Skin epidermis (tissue), 12 donors: Measurements from ENCODE around the gene USP46.

Experiments used
- H3K27ac ChIP-seq, 21 experiments: fragments of 200-600 bp; sonication (generic) in 11 of 21; one replicate each; pipeline ENCODE4 v1.5.0; 2020; ENCODE audit warnings: mild to moderate bottlenecking in 3 of 21, inconsistent platforms in 2 of 21, moderate library complexity in 2 of 21
- H3K4me3 ChIP-seq, 7 experiments: fragments of 200-600 bp; sonication (generic) in 2 of 7; one replicate each; pipeline ENCODE4 v1.5.0; 2020; ENCODE audit warnings: inconsistent platforms in 2 of 7, mild to moderate bottlenecking in 2 of 7, moderate library complexity in 1 of 7

USP46 gene

GRCh38 chr4:52659001-52659721, at the start of gene USP46:
USP46 (minus strand) TSS chr4:52659301; CDS start chr4:52659150, 151 bp downstream.
- H3K27ac ChIP-seq, result peak within 1 kb of the TSS; percentile 85 to 97 (median 93)
- peak within 1 kb of the TSS; percentile 67 to 91 (median 83) for H3K4me3 ChIP-seq

GRCh38 chr4:52704661-52705060, 45.6 kb upstream of the USP46 start:
- H3K27ac ChIP-seq, result no peak overlapping the region
- H3K4me3 ChIP-seq, result no peak overlapping the region

GRCh38 chr4:52704133-52704532, 45.0 kb upstream of the USP46 start:
- Histone ChIP-seq H3K27ac (no peak overlapping the region), H3K4me3 (no peak overlapping the region)

- H3K4me3 ChIP-seq, result no peak overlapping the region
Observed at GRCh38 chr4:52701207-52701606, 42.1 kb upstream of the USP46 start.

GRCh38 chr4:52694936-52695335, 35.8 kb upstream of the USP46 start:
- H3K4me3 ChIP-seq, result no peak overlapping the region
- H3K27ac ChIP-seq, result no peak overlapping the region

More at GRCh38 chr4:52701207-52701606, 42.1 kb upstream of the USP46 start:
- H3K27ac ChIP-seq, result no peak overlapping the region

GRCh38 chr4:52693492-52693891, 34.4 kb upstream of the USP46 start:
- no peak overlapping the region for H3K4me3 ChIP-seq
- H3K27ac ChIP-seq, result no peak overlapping the region

- Histone ChIP-seq H3K4me3 (no peak overlapping the region), H3K27ac (no peak overlapping the region)
Observed at GRCh38 chr4:52689096-52689495, 30.0 kb upstream of the USP46 start.

- Histone ChIP-seq H3K27ac (no peak overlapping the region), H3K4me3 (no peak overlapping the region)
Observed at GRCh38 chr4:52687696-52688095, 28.6 kb upstream of the USP46 start.

GRCh38 chr4:52685316-52685715, 26.2 kb upstream of the USP46 start:
- no peak overlapping the region for H3K4me3 ChIP-seq
- H3K27ac ChIP-seq, result no peak overlapping the region

GRCh38 chr4:52684896-52685295, 25.8 kb upstream of the USP46 start:
- no peak overlapping the region for H3K4me3 ChIP-seq
- H3K27ac ChIP-seq, result no peak overlapping the region

GRCh38 chr4:52680381-52680780, 21.3 kb upstream of the USP46 start:
- Histone ChIP-seq H3K4me3 (no peak overlapping the region), H3K27ac (no peak overlapping the region)

GRCh38 chr4:52676536-52676935, 17.4 kb upstream of the USP46 start:
- Histone ChIP-seq H3K27ac (no peak overlapping the region), H3K4me3 (no peak overlapping the region)

- Histone ChIP-seq H3K27ac (no peak overlapping the region), H3K4me3 (no peak overlapping the region)
Observed at GRCh38 chr4:52675111-52675510, 16.0 kb upstream of the USP46 start.

GRCh38 chr4:52670739-52671138, 11.6 kb upstream of the USP46 start:
- no peak overlapping the region for H3K4me3 ChIP-seq
- H3K27ac ChIP-seq, result no peak overlapping the region

GRCh38 chr4:52670121-52670520, 11.0 kb upstream of the USP46 start:
- H3K27ac ChIP-seq, result no peak overlapping the region
- H3K4me3 ChIP-seq, result no peak overlapping the region

- no peak overlapping the region for H3K27ac ChIP-seq
- H3K4me3 ChIP-seq, result no peak overlapping the region
Observed at GRCh38 chr4:52665592-52665991, 6.5 kb upstream of the USP46 start.

- Histone ChIP-seq H3K4me3 (no peak overlapping the region), H3K27ac (no peak overlapping the region)
Observed at GRCh38 chr4:52664479-52664878, 5.4 kb upstream of the USP46 start.

- Histone ChIP-seq H3K4me3 (no peak overlapping the region), H3K27ac (no peak overlapping the region)
Observed at GRCh38 chr4:52661966-52662690, 3.0 kb upstream of the USP46 start.

- Histone ChIP-seq H3K4me3 (peak overlapping the region in 1 of 7 experiments; percentile 88), H3K27ac (peak overlapping the region in 1 of 21 experiments; percentile 93)
Observed at GRCh38 chr4:52660643-52661042, 1.5 kb upstream of the USP46 start.

- peak overlapping the region; percentile 85 to 97 (median 93) for H3K27ac ChIP-seq
Observed at GRCh38 chr4:52659722-52660261, 691 bp upstream of the USP46 start.

GRCh38 chr4:52658641-52659000, 480 bp downstream of the USP46 start:
- H3K27ac ChIP-seq, result peak overlapping the region in 20 of 21 experiments; percentile 55 to 97 (median 93)
- peak overlapping the region; percentile 67 to 91 (median 83) for H3K4me3 ChIP-seq

More at GRCh38 chr4:52659722-52660261, 691 bp upstream of the USP46 start:
- H3K4me3 ChIP-seq, result peak overlapping the region; percentile 67 to 91 (median 83)
